NCI-H446 (cell line): ENCODE results near the gene TEAD4.

ENCODE experiments used
- DNase-seq, 2 experiments: peaks; one replicate each; lab custom pipeline; 2025; lab: John Stamatoyannopoulos, UW

The TEAD4 gene

DNA sequence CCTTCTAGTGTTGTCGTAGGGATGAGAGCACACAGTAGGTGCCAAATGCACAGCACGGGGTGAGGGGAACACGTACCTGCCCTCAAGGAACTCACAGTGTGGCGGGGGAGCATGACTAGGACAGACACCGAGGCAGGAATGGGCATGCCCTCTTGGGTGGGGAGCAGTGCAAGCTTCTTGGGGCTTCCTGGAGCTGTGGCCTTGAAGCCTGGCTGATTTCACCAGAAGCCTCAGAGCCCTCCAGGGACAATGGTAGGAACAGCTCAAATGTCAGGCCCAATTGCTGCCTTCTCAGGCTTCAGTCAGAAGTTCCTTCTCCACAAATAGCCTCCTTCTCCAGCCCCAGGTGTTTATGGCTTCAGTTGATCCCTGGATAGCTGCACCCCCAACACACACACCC, 43.4 kb downstream of the TEAD4 start:
- no peak for DNase-seq

- DNase-seq, result no peak
These were observed 44.3 kb downstream of the TEAD4 start for GRCh38 chr12:3003357-3003992.

DNA sequence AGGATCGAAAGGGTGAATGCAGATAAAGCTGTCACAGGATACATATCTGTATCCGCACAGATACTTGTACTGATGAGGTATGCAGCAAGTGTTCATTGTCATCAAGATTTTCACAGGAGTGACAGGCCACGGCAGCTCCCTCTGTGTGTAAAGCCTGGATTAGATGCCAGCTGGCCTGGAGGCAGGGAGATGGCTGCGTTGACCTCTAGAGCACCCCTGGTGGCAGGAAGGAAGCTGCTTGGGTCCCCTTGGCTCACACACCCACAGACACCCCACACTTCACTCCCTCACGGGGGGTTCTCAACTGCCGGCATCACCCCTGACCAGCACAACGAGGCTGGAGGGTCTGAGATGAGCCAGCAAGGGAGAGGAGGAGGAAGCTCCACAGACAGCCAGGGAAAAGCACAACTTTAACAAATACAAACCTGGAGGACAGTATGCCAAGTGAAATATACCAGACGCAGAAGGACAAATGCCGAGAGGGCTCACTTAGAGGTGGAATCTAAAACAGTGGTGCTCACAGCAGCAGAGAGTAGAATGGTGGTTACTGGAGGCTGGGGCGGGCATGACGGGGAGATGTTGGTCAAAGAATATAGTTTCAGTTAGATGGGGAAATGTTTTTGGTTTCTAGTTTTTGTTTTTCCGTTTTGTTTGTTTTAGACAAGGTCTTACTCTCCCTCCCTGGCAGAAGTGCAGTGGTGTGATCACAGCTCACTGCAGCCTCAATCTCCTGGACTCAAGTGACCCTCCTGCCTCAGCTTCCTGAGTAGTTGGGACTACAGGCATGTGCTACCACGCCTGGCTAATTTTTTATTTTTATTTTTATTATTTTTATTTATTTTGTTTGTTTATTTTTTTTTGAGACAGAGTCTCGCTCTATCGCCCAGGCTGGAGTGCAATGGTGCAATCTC, 45.7 kb downstream of the TEAD4 start:
- no peak for DNase-seq

GRCh38 chr12:3005736-3006135, 46.5 kb downstream of the TEAD4 start:
- DNase-seq, result no peak

DNA sequence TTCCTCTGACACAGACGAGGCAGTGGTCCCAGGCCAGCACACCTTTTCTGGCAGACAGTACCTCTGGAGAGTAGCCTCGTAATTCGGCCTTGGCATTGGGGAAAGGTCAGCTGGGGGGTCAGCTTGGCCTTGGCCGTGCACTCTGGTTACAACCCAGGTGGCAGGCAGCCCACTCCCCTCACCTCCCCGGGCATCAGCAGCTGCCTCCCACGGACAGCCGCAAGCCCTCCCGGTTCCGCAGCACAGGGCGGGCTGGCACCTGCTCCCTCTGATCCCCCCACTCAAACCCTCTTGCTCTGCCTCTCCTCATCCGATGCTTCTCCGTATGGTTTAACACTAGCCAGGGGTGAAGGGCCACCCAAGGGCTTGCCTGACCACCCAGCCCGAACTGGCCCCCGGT, 50.6 kb downstream of the TEAD4 start:
- no peak for DNase-seq

DNA sequence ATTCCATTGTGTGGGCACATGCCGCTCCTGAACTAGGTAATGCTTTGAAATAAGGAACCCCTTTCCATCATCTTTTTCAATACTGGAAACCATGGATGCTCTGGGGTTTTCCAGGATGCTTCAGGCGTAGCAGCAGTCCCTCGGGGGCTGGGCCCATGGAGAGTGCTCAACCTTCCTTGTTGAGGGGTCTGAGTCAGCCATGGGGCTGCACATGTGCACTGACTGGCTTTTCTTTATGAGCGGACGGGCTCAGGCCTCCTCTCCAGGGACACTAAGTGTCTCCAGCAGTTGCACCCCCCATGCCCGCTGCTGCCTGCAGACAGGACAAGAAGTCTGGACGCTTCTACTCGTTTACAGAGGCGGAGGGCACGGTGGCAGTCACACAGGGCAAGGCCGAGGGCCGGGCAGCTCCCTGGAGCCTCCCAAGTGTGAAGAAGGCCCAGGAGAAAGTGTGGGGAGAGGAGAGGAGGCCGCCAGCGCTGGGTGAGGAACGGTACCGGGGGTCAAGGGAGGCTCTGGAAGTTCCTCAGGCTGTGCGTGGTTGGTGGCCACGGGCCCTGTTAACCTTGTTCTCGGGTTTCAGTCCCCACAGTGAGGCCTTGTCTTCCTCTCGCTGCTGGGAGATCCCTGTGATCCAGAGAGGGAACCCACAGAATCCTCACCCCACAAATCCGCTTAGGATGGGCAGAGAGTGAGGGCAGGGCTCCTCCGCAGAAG, 51.2 kb downstream of the TEAD4 start:
- no peak for DNase-seq

DNA sequence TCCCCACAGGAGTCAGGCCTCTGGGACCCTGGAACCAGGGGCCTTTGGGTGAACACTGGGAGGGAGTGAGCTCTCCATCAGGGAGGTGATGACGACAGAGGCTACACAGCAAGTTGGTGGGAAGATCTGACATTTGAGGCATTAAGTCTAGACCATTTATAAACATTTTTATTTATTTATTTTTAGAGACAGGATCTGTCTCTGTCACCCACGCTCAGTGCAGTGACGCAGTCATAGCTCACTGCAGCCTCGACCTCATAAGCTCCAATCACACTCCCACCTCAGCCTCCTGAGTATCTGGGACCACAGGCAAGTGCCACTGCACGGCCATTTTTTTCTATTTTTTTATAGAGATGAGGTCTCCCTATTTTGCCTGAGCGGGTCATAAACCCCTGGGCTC, 53.6 kb downstream of the TEAD4 start:
- DNase-seq, result no peak

DNA sequence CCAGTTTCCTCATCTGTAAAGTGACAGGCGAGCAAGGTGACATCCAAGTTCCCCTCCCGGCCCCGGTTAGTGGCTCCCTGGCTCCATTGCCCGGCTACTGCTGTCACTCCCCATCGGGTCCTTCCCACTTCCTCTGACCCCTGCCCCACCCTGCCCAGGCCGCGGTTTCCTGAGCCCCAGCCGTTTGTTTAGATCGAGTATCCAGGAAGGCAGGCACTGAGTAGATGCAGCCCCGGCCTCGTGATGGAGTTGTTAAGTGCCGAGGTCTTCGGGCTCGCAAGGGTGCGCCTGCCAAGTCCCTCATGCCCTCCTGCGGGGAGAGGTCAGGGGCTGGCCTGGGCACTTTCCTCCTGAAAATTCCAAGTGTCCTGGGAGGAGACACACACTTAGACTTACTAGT, 55.4 kb downstream of the TEAD4 start:
- DNase-seq, result no peak

- no peak for DNase-seq
These were observed 56.2 kb downstream of the TEAD4 start for GRCh38 chr12:3015356-3015755.

DNA sequence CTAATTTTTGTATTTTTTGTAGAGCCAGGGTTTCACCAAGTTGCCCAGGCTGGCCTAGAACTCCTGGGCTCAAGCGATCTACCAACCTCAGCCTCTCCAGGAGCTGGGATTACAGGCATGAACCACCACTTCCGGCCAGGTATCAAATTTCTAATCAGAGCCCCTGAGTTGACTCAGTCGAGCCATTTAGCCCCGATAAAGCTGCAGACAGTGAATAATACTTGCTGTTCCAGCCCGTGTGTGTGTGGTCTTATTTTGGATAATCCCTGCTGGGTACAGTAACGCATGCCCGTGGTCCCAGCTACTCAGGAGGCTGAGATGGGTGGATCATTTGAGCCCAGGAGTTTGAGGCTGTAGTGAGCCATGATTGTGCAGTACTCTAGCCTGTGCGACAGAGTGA, 57.0 kb downstream of the TEAD4 start:
- DNase-seq, result no peak

DNA sequence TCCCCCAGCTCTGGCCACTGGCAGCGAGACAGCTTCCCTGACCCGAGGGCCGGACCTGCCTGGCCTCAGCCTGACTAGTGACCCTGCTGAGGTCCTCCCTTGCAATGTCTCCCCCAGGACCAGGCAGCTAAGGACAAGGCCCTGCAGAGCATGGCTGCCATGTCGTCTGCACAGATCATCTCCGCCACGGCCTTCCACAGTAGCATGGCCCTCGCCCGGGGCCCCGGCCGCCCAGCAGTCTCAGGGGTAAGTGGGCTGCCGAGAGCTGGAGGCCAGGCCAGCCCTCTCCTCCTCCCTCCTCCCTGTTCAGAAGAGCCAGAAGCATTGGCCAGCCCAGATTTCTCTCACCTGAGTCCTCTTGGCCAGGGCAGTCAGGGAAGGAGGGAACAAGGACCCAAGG, 58.1 kb downstream of the TEAD4 start:
- DNase-seq, result no peak

- no peak for DNase-seq
These were observed 59.2 kb downstream of the TEAD4 start for GRCh38 chr12:3018284-3019004.

GRCh38 chr12:3019005-3019680, 59.9 kb downstream of the TEAD4 start:
- DNase-seq, result no peak

DNA sequence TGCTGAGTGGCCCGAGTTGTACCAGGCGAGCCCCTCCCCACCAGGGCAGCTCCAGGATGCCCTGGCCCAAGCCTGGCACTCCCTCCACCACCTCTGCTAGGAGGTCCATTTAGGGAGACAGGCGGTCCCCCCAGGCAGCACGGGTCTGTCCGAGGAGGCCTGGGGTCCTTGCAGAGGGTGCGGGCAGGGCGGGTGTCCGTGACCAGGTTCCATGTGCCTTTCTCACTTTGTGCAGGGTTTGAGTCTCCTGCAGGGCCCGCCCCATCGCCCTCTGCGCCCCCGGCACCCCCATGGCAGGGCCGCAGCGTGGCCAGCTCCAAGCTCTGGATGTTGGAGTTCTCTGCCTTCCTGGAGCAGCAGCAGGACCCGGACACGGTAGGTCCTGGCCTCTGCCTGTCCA, 61.2 kb downstream of the TEAD4 start:
- no peak for DNase-seq

DNA sequence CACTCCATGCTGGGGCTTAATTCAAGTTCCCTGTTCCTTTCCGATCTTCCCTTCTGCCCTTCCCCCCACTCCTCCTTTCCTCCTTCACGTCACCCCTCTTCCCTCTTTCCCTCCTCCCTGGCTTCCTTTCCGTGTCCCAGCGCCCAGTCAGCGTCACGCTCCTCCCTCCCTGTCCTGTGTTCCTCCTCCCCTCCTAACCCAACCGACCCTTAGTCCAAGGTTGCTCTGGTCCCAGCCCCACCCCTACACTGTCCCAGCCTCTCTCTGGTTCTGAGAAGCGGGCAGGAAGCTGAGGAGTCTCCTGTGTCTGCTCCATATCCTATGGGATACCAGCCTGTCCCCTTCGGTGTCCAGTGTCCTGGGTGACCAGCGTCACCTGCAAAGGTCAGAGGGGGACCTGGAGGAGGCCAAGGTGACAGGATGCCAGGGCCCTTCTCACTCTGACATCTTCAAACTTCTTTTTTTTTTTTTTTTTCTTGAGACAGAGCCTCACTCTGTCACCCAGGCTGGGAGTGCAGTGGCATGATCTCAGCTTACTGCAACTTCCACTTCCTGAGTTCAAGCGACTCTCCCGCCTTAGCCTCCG, 61.7 kb downstream of the TEAD4 start:
- DNase-seq, result no peak

GRCh38 chr12:3022411-3022810, 63.2 kb downstream of the TEAD4 start:
- no peak for DNase-seq

DNA sequence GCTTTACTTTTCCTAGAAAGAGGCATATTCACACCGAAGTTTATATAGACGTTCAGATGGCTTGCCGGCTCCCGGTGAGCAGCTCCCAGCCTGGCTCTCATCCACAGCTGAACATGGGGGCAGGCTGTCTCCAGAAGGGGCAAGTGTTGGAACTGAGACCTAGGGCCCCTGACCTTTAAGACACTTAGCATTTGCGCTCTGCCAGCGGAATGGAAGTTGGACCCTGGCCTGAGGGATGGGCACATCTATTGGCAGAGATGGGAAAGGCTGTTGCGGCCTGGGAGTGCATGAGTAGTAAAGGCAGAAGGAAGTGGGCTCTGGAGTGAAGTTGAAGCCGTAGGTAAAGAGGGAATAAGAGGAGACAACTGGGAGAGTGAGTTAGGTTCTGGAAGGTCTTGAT, 63.8 kb downstream of the TEAD4 start:
- DNase-seq, result no peak

DNA sequence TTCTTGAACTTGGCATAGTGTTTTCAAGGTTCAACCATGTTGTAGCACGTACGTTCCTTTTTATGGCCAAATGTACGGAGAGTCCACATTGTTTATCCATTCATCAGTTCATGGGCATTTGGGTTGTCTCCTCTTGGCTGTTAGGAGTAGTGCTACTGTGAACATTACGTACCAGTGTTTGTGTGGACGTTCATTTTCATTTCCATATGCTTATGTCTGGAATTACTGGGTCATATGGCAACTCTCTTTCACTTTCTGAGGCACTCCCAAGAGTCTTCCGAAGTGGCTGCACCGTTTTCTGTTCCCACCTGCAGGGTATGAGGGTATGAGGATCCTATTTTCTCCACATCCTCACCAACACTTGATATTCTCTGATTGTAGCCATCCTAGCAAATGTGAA, 68.9 kb downstream of the TEAD4 start:
- DNase-seq, result no peak

GRCh38 chr12:3030821-3031429, 71.7 kb downstream of the TEAD4 start:
- no peak for DNase-seq

- DNase-seq, result no peak
These were observed 73.0 kb downstream of the TEAD4 start for GRCh38 chr12:3032161-3032560.
